ENCODE results near the gene TLK1. TPM values are rescaled to one million over a fixed set of nuclear protein-coding genes. Genes with fewer than 3 reads are reported as not detected.

TLK1 gene
- polyA plus RNA-seq (2012; rRNA removed) = 4.4 and 4.8 TPM in 2 replicates
- 6.7 and 9.0 TPM in 2 replicates for polyA plus RNA-seq (2012; cell fraction: cytosol; rRNA removed)
- polyA plus RNA-seq (2012; cell fraction: nucleus; rRNA removed) = 3.4 and 5.2 TPM in 2 replicates

- H3K27me3 ChIP-seq (ENCODE audit: insufficient read depth) = no peaks in the 10 kb centered on the region
- H4K20me1 ChIP-seq (ENCODE audit: insufficient read depth) = peaks cover 37% of the 10 kb centered on the region
- H3K9me2 ChIP-seq = no peaks in the 10 kb centered on the region
- POLR2A ChIA-PET = interaction anchor here (1.1 to 1.8 kb wide), 3 partner anchors 19 to 256 kb away, joined by 3 to 5 read pairs (median 5); no protein-coding TSS in a partner anchor
- peak within 1 kb of the TSS; percentile 91 for H3K4me2 ChIP-seq
- H3K4me1 ChIP-seq (ENCODE audit: control insufficient read depth in 1 of 2, insufficient read depth in 2 of 2, low read depth in 1 of 2, low read length in 1 of 2) = peaks cover 4 to 18% of the 10 kb centered on the region in 2 experiments; a peak in 2 of 4 replicates
- WGBS (ENCODE audit: low lambda C conversion rate) = 1% methylated on average over 38 of the region's 97 CpGs
- peaks cover 45% of the 10 kb centered on the region for H3K79me2 ChIP-seq (ENCODE audit: insufficient read depth)
- CTCF ChIA-PET = interaction anchor here (0.7 to 6.7 kb wide), 7 partner anchors 73 to 266 kb away, joined by 3 to 46 read pairs (median 6); partner anchors contain the start of gene GORASP2
- H3K4me3 ChIP-seq (ENCODE audit: low read depth in 2 of 2, low read length in 1 of 2) = peak within 1 kb of the TSS; percentile 90 to 99
- H3K9me3 ChIP-seq = no peaks in the 10 kb centered on the region
- H2AFZ ChIP-seq (ENCODE audit: low read depth) = peak within 1 kb of the TSS; percentile 96
- peak within 1 kb of the TSS; percentile 90 to 91 for H3K27ac ChIP-seq (ENCODE audit: low read depth in 2 of 2, low read length in 1 of 2)
- H3F3A ChIP-seq (replicated peaks; ENCODE audit: insufficient read depth) = peaks cover 22% of the 10 kb centered on the region
- peak within 1 kb of the TSS; percentile 98 for H3K9ac ChIP-seq
- no peaks in the 10 kb centered on the region for H3K36me3 ChIP-seq (replicated peaks in 1 of 2; ENCODE audit: control insufficient read depth in 1 of 2, insufficient read depth in 2 of 2, low read length in 1 of 2)
- TF ChIP-seq PBX3 (IDR thresholded peaks at IDR 0.05) = no peak
- TF ChIP-seq TEAD4 (IDR thresholded peaks at IDR 0.05; ENCODE audit: borderline replicate concordance, insufficient read depth) = no peak
- no peak for TF ChIP-seq USF2 (IDR thresholded peaks at IDR 0.05; ENCODE audit: borderline replicate concordance, low read depth, low read length)
- peak; percentile 86; the same call in 1 of the 2 replicates for TF ChIP-seq ZBTB33 (IDR thresholded peaks at IDR 0.05; ENCODE audit: borderline replicate concordance, low read depth)
- TF ChIP-seq CTCF (IDR thresholded peaks at IDR 0.05) = no peak
- no peak for TF ChIP-seq FOXM1 (IDR thresholded peaks at IDR 0.05; ENCODE audit: low read depth)
- no peak for TF ChIP-seq SIN3A (IDR thresholded peaks at IDR 0.05; ENCODE audit: borderline replicate concordance, low read depth, low read length)
- TF ChIP-seq, protein P1, sequence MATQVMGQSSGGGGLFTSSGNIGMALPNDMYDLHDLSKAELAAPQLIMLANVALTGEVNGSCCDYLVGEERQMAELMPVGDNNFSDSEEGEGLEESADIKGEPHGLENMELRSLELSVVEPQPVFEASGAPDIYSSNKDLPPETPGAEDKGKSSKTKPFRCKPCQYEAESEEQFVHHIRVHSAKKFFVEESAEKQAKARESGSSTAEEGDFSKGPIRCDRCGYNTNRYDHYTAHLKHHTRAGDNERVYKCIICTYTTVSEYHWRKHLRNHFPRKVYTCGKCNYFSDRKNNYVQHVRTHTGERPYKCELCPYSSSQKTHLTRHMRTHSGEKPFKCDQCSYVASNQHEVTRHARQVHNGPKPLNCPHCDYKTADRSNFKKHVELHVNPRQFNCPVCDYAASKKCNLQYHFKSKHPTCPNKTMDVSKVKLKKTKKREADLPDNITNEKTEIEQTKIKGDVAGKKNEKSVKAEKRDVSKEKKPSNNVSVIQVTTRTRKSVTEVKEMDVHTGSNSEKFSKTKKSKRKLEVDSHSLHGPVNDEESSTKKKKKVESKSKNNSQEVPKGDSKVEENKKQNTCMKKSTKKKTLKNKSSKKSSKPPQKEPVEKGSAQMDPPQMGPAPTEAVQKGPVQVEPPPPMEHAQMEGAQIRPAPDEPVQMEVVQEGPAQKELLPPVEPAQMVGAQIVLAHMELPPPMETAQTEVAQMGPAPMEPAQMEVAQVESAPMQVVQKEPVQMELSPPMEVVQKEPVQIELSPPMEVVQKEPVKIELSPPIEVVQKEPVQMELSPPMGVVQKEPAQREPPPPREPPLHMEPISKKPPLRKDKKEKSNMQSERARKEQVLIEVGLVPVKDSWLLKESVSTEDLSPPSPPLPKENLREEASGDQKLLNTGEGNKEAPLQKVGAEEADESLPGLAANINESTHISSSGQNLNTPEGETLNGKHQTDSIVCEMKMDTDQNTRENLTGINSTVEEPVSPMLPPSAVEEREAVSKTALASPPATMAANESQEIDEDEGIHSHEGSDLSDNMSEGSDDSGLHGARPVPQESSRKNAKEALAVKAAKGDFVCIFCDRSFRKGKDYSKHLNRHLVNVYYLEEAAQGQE (IDR thresholded peaks at IDR 0.05; ENCODE audit: low read depth, low read length) = no peak
- TF ChIP-seq MAX (IDR thresholded peaks at IDR 0.05; ENCODE audit: low read depth) = peak; percentile 56; the same call in 1 of the 2 replicates
- TF ChIP-seq TAF1 (IDR thresholded peaks at IDR 0.05; ENCODE audit: borderline replicate concordance, low read depth, low read length) = peak; percentile 71
- TF ChIP-seq ELF1 (IDR thresholded peaks at IDR 0.05) = no peak
- peak; percentile 90 for TF ChIP-seq YY1 (IDR thresholded peaks at IDR 0.05; ENCODE audit: low read depth)
- TF ChIP-seq JUND (IDR thresholded peaks at IDR 0.05) = no peak
- TF ChIP-seq RAD21 (IDR thresholded peaks at IDR 0.05; ENCODE audit: low read length) = no peak
- TF ChIP-seq GABPA (IDR thresholded peaks at IDR 0.05; ENCODE audit: low read depth) = no peak
- TF ChIP-seq CHD2 (IDR thresholded peaks at IDR 0.05; ENCODE audit: low read length, partially characterized antibody) = peak; percentile 95
- TF ChIP-seq FOXJ3 (CRISPR knock-in tag; IDR thresholded peaks at IDR 0.05) = no peak
- no peak for TF ChIP-seq MEF2A (IDR thresholded peaks at IDR 0.05; ENCODE audit: borderline replicate concordance, low read depth)
- TF ChIP-seq RCOR1 (IDR thresholded peaks at IDR 0.05; ENCODE audit: low read length) = no peak
- TF ChIP-seq RXRA (IDR thresholded peaks at IDR 0.05; ENCODE audit: borderline replicate concordance, low read depth) = no peak
- peak; percentile 81 for DNase-seq
These were observed at the start of gene TLK1 for GRCh38 chr2:171160119-171160955. Gene TLK1, minus strand, starts transcription at chr2:171160893. Its CDS starts 465 bp downstream, at chr2:171160428.
